Ascending aorta (tissue), 2 donors: ENCODE data around the gene FCGR3A. TPM values are rescaled to one million over a fixed set of nuclear protein-coding genes. Genes with fewer than 3 reads are reported as not detected.
"Not testable (repeated sequence)": the region's sequence is repeated elsewhere in the genome, so short reads cannot be mapped to it uniquely, and the experiment has no call there.

Experiments
- DNase-seq, 2 donors: peaks; one replicate each; pipeline ENCODE4 v3.0.0-alpha.2; 2019; ENCODE audit warnings: low spot score in 2 of 2
- H3K27ac ChIP-seq, 2 donors: fragments of 200-600 bp; sonication (generic); one replicate each; pipeline ENCODE4 v1.5.1; 2016 to 2017; ENCODE audit warnings: mild to moderate bottlenecking in 1 of 2
- H3K27me3 ChIP-seq: fragments of 200-600 bp; sonication (generic); one replicate; pipeline ENCODE4 v1.5.1; 2017
- H3K36me3 ChIP-seq, 2 donors: fragments of 200-600 bp; sonication (generic); one replicate each; pipeline ENCODE4 v1.5.1; 2016
- H3K4me1 ChIP-seq, 2 donors: fragments of 200-600 bp; sonication (generic); one replicate each; pipeline ENCODE4 v1.5.1; 2016 to 2017; ENCODE audit warnings: mild to moderate bottlenecking in 1 of 2
- H3K4me3 ChIP-seq, 2 donors: fragments of 200-600 bp; sonication (generic); one replicate each; pipeline ENCODE4 v1.5.1; 2016 to 2017; ENCODE audit warnings: mild to moderate bottlenecking in 1 of 2
- H3K9me3 ChIP-seq, 2 donors: fragments of 200-600 bp; sonication (generic); one replicate each; pipeline ENCODE4 v1.5.1; 2016
- intact Hi-C: fragments of 100-400 bp; cut with DNase I; formaldehyde crosslinking; loops from one replicate; pipeline ENCODE4 v1.15.1; 2023
- total RNA-seq: library from RNA; depleted of rRNA; stranded (reverse); fragments of >200 nt; gene quantifications from one replicate; pipeline ENCODE4 v1.1.0, GENCODE V29; 2016
- TF ChIP-seq, protein P1 (sequence below), 3 experiments: fragments of 200-600 bp in 2 of 3; fragments of 450-650 bp in 1 of 3; sonication (generic) in 2 of 3; IDR thresholded peaks; one replicate each; pipeline ENCODE4 v1.5.1; 2016 to 2019; ENCODE audit warnings: antibody characterized with exemption in 3 of 3, mild to moderate bottlenecking in 1 of 3, moderate library complexity in 1 of 3

The FCGR3A gene
- total RNA-seq, 1 donor from 2014 or later = 8.8 TPM

DNA sequence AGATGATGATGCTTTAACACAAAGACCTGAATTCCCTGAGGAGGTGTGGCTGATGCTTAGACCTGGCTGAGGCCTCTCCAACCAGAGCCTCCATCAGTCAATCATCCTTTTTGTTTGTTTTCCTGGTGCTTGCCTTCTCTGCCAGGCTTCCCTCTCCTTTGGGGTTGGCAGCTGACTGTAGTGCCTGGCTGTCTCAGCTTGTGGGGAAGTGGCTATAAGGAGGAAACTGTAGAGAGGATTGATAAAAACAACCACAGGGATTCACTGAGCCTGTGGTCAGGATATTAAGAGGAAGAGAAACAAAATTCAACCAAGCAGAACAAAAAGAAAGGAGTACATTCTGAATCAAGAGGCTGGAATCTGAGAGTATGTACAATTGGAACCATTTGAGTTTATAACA is 27.1 kb upstream of the FCGR3A start:
- H3K9me3 ChIP-seq, DNase-seq, H3K27ac ChIP-seq, H3K4me3 ChIP-seq, H3K27me3 ChIP-seq, H3K4me1 ChIP-seq, H3K36me3 ChIP-seq, intact Hi-C loops: not testable (repeated sequence)

DNA sequence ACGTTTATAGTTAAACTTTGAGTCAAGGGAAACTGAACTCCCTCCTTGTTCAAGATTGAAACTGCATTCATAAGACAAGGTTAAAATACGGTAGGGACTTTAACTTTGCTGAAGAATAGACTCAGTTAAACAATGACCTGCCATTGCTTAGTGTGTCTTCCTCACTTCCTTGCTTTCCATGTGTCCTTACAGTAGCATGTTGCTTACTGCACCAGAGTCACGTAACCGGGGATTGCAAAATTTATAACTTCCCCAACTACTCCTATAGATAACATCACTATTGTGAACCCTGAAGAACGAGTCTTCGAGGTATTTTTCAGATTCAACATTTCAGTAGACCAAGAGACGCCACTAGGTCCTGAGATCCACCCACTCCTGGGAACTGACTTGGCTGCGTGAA is 22.1 kb upstream of the FCGR3A start:
- H3K4me1 ChIP-seq, DNase-seq, H3K36me3 ChIP-seq, intact Hi-C loops, H3K27me3 ChIP-seq, H3K27ac ChIP-seq, H3K4me3 ChIP-seq, H3K9me3 ChIP-seq: not testable (repeated sequence)

DNA sequence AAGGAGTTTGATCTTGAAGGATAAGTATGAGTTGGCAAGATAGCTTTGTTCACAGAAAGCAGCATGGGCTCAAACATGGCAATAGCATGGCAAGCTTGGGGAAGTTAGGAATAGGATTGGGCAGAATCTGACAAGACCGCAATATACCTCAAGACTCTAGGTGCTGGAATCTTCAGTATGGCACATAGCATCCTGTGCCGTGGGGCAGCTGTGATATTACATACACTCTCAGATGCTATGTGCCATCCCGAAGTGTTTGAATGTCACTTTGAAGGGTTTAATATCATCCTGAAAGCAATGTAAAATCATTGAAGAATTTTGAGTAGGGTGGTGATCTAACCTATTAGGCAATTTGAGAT is 17.0 kb upstream of the FCGR3A start:
- H3K4me3 ChIP-seq, DNase-seq, H3K27ac ChIP-seq, H3K27me3 ChIP-seq, H3K9me3 ChIP-seq, H3K4me1 ChIP-seq, H3K36me3 ChIP-seq: not testable (repeated sequence)
- intact Hi-C loops = loop anchor here (10.0 kb wide), 1 partner anchor 82 kb away; no protein-coding TSS in a partner anchor

DNA sequence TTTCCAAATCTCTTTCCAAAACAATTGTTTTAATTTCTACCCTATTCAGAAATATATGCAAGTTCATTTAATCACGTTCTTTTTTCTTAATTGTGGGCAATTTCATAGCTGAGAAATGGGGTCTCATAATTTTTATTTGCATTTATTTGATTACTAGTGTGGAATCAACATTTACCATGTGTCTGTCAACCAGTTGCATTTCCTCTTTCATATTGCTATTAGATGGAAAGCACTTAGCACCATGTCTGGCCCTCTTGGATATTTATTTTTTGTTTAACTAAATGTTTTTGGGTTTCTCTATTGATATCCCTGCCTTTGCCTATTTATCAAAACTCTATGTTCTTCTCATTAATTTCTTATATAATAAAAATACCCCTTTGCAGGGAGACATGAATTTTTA is 13.9 kb upstream of the FCGR3A start:
- intact Hi-C loops = loop anchor here (10.0 kb wide), 1 partner anchor 79 kb away; no protein-coding TSS in a partner anchor
- H3K27me3 ChIP-seq, H3K4me1 ChIP-seq, H3K9me3 ChIP-seq, H3K36me3 ChIP-seq, DNase-seq, H3K4me3 ChIP-seq, H3K27ac ChIP-seq: not testable (repeated sequence)

DNA sequence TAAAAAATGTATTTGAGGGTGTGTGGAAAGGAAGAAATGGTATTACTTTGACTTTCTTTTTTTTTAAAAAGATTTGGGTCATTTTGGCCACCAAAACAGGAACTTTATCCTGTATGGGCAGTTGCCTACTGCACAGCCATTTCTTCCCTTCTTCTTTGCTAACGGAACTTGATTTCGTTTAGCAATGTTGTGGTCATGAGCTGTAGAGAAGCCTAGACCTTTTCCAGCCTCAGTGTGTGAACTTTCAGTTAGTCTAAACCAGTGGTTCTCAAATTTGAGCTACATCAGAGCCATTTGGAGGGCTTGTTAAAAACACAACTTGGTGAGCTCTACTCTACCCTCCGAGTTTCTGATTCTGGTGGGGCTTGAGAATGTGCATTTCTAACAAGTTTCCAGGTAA is 12.8 kb upstream of the FCGR3A start:
- H3K4me3 ChIP-seq, H3K36me3 ChIP-seq, H3K27me3 ChIP-seq, DNase-seq, H3K27ac ChIP-seq, H3K4me1 ChIP-seq, H3K9me3 ChIP-seq: not testable (repeated sequence)
- intact Hi-C loops = loop anchor here (10.0 kb wide), 1 partner anchor 78 kb away; no protein-coding TSS in a partner anchor

DNA sequence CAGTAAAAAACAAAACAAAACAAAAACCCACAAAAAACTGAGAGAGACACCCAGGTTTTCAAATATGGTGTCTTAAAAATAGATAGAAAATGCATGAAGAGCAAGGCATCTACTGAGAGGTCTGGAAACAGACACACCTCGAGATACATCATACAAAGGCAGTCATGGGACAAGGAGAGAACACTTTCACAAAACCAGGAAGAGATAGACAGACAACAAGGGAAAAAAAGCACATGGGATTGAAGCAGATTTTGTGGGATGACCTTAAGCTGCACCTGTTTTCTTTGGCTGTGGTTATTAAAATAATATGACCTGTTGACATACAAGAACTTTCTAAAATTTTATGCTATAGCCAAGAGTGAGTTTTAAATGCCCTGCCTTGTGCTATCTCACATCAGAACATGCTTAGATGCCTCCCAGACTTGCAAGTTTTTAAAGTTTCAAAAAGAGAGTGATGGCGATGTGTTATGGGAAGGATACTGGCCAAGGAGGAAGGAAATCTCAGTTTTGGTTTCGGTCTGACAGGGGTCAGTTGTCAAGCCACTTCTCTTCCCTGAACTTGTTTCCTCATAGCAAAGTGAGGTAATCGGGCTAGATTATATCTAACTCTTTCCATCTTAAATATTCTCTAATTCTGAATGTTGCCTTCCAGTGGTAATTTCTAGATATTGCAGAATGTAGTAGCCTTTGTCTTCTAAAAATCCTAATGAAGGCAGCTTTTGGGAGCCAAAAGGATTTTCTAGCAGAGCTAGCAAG is 11.5 kb upstream of the FCGR3A start:
- not testable (repeated sequence) for H3K36me3 ChIP-seq, H3K27ac ChIP-seq, H3K4me1 ChIP-seq, H3K27me3 ChIP-seq, H3K9me3 ChIP-seq, H3K4me3 ChIP-seq, DNase-seq
- intact Hi-C loops = loop anchor here (10.0 kb wide), 1 partner anchor 76 kb away; no protein-coding TSS in a partner anchor
- TF ChIP-seq, protein P1, sequence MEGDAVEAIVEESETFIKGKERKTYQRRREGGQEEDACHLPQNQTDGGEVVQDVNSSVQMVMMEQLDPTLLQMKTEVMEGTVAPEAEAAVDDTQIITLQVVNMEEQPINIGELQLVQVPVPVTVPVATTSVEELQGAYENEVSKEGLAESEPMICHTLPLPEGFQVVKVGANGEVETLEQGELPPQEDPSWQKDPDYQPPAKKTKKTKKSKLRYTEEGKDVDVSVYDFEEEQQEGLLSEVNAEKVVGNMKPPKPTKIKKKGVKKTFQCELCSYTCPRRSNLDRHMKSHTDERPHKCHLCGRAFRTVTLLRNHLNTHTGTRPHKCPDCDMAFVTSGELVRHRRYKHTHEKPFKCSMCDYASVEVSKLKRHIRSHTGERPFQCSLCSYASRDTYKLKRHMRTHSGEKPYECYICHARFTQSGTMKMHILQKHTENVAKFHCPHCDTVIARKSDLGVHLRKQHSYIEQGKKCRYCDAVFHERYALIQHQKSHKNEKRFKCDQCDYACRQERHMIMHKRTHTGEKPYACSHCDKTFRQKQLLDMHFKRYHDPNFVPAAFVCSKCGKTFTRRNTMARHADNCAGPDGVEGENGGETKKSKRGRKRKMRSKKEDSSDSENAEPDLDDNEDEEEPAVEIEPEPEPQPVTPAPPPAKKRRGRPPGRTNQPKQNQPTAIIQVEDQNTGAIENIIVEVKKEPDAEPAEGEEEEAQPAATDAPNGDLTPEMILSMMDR (IDR thresholded peaks at IDR 0.05) = peak in 1 of 3 experiments; percentile 19

DNA sequence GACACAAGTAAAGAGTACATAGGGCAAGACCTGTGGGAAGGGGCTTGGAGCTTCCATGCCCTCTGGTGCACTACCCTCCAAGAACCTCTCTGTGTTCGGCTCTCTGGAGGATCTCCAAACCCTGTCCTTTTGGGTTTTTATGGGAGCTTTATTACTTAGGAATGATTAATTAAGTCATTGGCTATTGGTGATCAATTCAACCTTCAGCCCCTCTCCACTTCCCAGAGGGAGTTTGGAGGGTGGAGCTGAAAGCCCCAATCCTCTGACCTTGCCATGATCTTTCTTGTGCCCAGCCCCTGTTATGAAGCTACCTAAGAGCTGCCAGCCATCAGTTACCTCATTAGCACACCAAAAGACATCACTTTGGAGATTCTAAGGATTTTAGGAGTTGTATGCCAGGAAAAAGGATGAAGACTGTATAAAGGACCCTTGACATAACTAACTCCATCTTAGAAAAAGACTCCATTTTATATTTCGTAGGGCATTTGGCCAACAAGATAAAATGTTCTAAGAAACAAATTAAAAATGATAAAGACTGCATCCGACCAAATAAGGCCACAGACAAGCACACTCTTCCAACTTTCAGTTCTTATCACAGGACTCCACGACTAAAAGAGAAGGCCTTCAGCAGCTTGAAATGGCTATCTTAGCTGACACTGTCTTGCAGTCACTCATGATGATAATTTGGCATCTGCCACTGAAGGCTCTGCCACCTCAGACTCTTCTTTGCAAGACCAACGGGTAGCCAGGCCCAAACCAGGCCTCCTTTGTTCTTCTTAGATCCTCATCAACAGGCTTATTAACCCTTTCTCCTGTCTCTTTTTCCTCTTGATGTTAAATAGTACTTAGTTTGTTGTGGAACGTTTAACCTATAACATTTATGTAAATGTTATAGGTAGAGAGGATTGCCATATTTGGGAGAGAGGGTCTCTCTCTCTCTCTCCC is 8.2 kb upstream of the FCGR3A start:
- H3K4me1 ChIP-seq, H3K4me3 ChIP-seq, H3K9me3 ChIP-seq, H3K27ac ChIP-seq, intact Hi-C loops, DNase-seq, H3K36me3 ChIP-seq, H3K27me3 ChIP-seq: not testable (repeated sequence)

DNA sequence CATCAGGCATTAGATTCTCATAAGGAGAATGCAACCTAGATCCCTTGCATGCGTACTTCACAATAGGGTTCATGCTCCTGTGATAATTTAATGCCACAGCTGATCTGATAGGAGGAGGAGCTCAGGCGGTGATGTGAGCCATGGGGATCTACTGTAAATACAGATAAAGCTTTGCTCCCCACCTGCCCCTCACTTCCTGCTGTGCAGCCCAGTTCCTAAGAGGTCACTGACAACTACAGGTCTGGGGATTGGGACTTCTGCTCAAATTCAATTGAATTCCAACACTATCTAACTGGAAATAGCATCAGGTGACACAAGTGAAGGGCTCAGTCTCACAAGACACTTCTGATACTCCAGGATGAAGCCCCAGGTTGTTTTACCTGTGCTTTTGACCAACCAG is 7.4 kb upstream of the FCGR3A start:
- intact Hi-C loops, DNase-seq, H3K27me3 ChIP-seq, H3K36me3 ChIP-seq, H3K9me3 ChIP-seq, H3K27ac ChIP-seq, H3K4me1 ChIP-seq, H3K4me3 ChIP-seq: not testable (repeated sequence)

DNA sequence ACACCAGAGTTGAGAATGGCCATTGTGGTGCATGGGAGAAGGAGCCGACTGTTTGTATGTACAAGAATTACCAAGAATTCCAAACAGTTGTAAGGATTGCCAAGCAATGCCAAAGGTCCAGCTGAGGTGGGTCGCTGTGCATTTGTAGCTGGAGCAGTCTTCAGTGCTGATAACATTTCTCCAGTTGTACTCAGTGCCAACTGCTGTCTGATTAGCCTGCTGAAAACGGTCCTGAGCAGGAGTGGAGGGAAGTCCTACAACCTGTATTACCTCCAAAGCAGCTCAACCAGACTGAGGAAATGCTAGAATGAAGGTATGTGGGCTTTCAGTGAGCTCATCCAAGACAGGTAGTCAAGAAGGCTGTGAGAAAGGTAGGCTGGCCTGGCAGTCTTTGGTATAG is 6.5 kb upstream of the FCGR3A start:
- H3K36me3 ChIP-seq, H3K4me3 ChIP-seq, H3K27me3 ChIP-seq, DNase-seq, intact Hi-C loops, H3K9me3 ChIP-seq, H3K27ac ChIP-seq, H3K4me1 ChIP-seq: not testable (repeated sequence)

DNA sequence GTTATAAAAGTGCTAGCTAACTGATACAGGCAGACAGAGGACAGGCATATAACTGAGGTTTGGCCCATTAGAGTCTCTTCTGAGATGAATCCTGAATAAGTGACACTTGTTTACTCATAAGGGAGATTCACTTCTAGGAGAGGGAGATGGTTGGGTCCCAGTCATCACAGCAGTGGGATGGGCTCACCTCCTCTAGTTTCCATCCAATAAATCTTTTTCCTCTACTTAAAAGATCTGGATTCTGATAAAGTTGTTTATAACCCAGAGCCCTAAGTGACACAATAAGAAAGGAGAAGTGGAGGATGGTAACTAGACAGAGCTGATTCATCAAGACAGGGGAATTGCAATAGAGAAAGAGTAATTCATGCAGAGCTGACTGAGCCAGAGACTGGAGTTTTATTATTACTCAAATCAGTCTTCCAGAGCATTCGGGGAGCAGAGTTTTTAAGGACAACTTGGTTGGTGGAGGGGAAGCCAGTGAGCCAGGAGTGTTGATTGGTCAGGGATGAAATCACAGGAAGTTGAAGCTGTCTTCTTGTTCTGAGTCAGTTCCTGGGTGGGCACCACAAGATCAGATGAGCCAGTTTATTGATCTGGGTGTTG is 5.3 kb upstream of the FCGR3A start:
- H3K4me3 ChIP-seq, intact Hi-C loops, H3K27ac ChIP-seq, H3K36me3 ChIP-seq, DNase-seq, H3K9me3 ChIP-seq, H3K4me1 ChIP-seq, H3K27me3 ChIP-seq: not testable (repeated sequence)

DNA sequence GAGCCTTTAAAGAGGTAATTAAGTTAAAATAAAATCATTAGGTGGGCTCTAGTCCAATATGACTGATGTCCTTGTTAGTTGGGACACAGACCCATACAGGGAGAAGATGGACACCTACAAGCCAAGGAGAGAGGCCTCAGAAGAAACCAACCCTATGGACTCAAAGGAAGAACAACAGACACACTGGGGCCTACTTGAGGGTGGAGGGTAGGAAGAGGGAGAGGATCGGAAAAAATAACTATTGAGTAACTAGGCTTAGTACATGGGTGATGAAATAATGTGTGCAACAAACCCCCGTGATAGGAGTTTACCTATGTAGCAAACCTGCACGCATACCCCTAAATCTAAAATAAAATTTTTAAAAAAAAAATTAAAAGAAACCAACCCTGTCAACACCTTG is 4.7 kb upstream of the FCGR3A start:
- H3K27ac ChIP-seq, H3K4me1 ChIP-seq, DNase-seq, H3K9me3 ChIP-seq, H3K4me3 ChIP-seq, H3K36me3 ChIP-seq, intact Hi-C loops, H3K27me3 ChIP-seq: not testable (repeated sequence)

DNA sequence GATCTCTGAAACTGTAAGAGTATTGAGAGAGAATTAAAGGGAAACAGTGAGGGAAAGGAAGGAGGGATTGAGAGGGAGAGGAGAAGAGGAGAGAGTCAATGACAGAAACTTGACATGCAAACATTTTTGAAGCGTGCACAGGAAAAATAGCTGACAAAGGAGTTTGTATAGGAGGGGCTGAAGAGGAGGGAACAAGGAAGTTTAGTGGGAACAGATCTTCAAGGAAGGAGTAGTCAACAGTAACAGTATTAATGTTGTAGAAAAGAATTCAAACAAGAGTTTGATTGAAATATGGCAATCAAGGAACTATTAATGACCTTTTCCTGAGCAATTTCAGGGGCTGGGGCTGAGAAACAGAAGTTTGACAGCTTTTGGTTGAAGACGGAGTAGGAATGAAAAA is 4.0 kb upstream of the FCGR3A start:
- H3K36me3 ChIP-seq, DNase-seq, H3K4me3 ChIP-seq, H3K27me3 ChIP-seq, H3K27ac ChIP-seq, H3K9me3 ChIP-seq, intact Hi-C loops, H3K4me1 ChIP-seq: not testable (repeated sequence)

DNA sequence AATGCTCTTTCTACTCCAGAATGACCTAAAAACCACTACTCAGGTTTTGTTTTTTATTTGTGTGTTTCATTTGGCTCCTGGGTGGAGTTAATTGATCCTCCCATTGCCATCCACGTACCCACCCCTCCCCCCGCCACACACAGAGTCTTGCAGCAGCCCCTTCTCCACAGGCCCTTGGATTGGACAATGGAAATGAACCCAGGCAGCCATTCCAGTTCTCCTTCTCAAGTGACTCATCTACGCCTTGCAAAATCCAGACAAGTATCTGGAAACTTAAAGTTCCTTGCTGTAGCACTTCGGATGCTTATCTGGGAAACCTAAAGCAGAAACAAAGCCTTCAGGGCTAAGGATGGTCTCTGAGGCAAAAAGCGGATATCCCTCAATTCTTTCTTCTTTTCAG is 1.3 kb upstream of the FCGR3A start:
- H3K36me3 ChIP-seq, intact Hi-C loops, H3K27me3 ChIP-seq, DNase-seq, H3K4me1 ChIP-seq, H3K4me3 ChIP-seq, H3K27ac ChIP-seq, H3K9me3 ChIP-seq: not testable (repeated sequence)
